Right lung (tissue), 5 donors: ENCODE measurements around the gene CDSN. TPM values are rescaled to one million over a fixed set of nuclear protein-coding genes. Genes with fewer than 3 reads are reported as not detected.

Experiments
- DNase-seq, 2 donors: peaks; one replicate each; pipeline ENCODE4 v3.0.0-alpha.2; 2013
- polyA plus RNA-seq, 5 donors: library from polyadenylated mRNA; unstranded; fragments of 120-200 nt; gene quantifications; one replicate each; pipeline versions ENCODE4 v1.2.1 to v1.2.3, GENCODE V29; 2013; ENCODE audit warnings: inconsistent platforms in 1 of 5, low replicate concordance in 1 of 5; ENCODE audit not compliant: insufficient read length in 5 of 5, insufficient read depth in 1 of 5

CDSN gene
- polyA plus RNA-seq, 5 donors = 0.09 TPM; not detected in 4

GRCh38 chr6:31118178-31118577, 2.1 kb downstream of the CDSN start:
- no peak for DNase-seq

GRCh38 chr6:31116661-31117385, 3.4 kb downstream of the CDSN start:
- DNase-seq = no peak

- no peak for DNase-seq
Observed at GRCh38 chr6:31115941-31116560, 4.2 kb downstream of the CDSN start.

DNA sequence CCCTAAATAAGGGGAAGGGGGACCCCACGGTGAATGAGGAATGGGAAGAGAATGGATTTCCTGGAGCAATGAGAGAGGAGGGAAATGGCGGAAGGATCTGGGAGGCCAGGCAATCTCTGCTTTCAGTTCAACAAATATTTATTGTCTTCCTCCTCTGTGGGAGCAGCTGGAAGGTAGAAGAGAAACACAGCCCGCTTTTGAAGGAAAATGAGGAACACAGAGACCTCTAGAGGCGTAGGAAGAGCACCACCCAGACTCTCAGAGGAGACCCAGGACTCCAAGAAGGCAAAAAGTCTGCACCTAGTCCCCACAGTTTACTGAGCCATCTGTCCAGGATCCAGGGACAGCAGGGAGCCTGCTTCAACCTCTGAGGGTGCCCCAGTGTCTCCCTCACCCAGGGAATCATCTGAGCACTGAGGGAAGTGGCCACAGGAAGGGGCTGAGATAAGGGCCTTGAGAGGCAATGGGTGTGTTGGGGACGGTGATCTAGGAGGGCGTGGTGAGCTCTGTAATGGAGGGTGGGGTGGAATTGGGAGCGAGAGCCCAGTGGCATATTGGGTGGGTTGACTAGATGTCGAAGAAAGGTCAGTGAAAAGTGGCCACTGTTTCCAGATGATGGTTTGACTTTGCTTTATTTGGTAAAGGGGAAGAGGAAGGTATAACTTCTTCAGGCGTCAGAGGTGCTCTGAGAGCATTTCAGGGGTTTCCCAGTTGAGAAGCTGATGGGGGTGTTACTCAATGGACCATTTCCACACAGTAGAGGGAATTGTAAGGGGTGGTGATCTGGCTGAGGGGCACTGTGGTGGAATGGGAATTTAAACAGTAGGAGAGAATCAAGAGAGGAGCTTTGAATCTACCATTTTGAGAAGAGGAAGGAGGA, 5.0 kb downstream of the CDSN start:
- no peak for DNase-seq

DNA sequence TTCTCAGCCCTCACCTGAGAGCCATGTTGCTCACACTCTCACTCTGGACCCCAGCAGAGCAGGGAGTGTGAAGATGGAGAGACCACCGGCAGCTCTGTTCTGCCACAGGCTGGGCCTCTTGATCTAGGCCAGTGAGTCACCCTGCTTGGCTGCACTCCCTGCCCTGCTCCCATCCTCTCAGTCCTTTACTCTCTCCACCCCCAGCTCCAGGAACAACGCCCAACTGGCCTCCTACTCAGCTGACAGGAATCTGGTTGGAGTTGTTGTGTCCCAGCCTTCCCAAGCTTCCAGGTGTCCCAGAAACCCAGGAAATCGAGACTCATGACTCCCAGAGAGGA, 5.7 kb downstream of the CDSN start, which contains the start of gene PSORS1C1:
PSORS1C1 (plus strand) TSS at position 260 of the 338 bp plus-strand sequence. CDS start 14,833 bp downstream, outside the sequence.
- no peak for DNase-seq

DNA sequence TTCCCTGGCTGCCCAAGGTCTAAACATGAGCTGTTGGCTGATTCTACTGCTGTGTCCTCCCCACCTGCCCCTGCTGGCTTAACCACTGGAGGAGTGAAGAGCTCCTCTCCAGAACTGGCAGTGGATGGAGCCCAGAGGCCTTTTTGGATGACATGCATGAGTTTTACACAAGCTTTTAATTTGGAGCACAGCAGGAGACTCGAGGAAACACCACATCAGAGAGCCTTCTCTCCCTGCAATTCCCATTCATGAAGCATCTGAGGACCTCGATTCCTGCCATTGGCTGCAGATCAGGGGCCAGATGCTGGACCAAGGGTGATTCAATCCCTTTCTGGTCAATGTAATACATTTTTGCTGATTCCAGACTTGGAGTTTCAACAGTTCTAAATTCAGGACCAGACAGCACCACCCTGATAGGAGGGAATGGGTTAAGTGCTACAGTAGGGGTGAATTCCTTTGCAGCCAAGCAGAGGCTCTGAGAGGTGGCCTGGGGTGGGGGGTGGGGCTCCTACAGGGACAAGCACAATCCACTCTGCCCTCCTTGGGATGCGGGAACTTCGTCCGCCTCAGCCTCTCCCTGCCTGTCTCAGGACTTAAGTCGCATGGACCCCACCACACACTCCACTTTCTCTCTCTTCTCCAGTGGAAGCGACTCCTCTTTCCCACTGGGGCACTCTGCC, 6.2 kb downstream of the CDSN start:
- no peak for DNase-seq

GRCh38 chr6:31112478-31112877, 7.8 kb downstream of the CDSN start, which contains the start of gene C6orf15:
TSS of gene C6orf15 (minus strand) at chr6:31112575. CDS start at chr6:31112555, 20 bp downstream.
- no peak for DNase-seq

- DNase-seq = no peak
Observed at GRCh38 chr6:31111712-31112111, 8.5 kb downstream of the CDSN start.

DNA sequence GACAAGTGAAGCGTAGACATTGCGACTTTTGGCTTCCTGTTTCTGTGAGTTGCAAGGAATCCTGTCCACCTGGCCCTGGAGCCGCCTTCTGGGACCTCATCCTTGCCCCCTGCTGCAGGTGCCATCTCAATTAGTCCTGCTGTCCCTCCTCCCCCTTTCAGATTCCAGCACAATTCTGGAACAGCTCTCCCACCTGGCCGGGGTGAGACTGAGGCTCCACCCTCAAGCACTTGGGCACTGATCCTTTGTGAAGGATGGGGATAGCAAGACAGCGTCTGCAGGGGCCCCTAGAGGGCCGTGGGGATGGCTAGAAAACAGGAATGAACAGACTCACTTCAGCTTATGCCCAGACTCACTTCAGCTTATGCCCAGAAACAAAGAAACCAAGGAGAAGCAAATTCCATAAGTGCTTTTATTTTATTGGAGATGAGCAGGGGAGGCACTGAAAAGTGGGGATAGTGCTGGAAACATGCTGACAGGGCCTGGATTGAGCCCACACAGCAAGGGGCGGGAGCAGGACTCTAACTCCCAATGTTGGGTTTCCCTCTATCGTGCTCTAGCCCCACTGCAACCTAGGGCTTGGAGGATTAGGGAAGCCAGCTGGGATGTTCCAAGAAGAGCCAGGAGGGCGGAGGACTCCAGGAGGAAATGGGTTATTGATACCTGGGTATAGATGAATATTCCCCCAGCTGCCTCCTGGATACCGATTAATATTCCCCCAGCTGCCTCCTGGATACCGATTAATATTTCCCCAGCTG, 9.2 kb downstream of the CDSN start:
- DNase-seq = no peak

DNA sequence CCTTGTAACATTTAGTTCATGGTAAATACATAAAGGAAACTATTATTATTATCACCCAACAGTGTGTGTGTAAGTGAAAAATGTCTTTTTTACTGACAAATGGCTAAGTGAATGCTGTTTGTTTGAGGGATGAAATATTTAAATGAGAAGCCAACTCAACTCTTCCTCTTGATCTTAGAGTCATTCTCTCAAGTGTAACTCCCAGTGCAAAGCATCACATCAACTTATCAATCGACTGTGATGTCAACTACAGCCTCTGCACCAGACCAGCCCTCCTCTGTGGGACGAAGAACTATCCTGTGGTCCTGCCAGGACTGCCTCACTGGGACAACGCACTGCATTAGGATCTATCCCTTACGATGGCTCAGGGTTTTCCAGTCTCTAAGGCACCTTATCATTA, 13.2 kb downstream of the CDSN start:
- DNase-seq = no peak

GRCh38 chr6:31103136-31103535, 17.1 kb downstream of the CDSN start:
- no peak for DNase-seq

DNA sequence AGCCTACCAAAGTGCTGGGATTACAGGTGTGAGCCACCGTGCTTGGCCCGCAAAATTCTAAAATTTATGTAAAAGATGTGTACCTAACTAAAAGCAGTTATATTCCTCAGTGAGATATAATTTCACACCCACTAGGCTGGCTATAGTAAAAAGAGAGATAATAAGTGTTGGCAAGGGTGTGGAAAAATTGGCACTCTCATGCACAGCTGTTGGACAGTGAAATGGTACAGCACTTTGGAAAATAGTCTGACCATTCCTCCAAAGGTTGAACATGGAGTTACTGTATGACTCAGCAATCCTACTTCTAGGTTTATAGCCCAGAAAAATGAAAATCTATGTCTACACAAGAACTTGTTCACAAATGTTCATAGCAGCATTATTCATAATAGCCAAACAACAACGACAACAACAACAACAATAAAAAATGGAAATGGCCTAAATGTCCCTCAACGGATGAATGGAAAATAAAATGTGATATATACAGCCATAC, 21.8 kb downstream of the CDSN start:
- DNase-seq = no peak

DNA sequence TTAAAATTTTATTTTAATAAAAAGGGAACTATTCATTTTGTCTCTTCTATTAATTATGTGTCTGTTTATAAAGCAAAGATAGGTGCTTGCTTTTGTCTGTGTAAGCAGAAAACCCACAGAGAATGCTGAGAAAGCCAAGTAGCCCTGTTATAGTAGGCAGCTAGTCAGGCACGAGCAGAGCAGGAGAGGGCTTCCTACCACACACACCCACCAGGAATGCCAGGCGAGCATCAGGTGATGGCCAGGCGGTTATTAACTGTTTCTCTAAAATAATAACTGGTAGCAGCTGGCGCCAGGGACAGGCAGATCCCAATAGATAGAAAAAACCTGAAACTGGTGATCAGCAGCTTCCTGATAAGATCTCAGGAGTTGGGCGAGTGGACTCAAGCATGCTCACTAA, 23.6 kb downstream of the CDSN start:
- no peak for DNase-seq

GRCh38 chr6:31096215-31096614, 24.0 kb downstream of the CDSN start:
- no peak for DNase-seq

- DNase-seq = no peak
Observed at GRCh38 chr6:31094389-31094881, 25.8 kb downstream of the CDSN start.

DNA sequence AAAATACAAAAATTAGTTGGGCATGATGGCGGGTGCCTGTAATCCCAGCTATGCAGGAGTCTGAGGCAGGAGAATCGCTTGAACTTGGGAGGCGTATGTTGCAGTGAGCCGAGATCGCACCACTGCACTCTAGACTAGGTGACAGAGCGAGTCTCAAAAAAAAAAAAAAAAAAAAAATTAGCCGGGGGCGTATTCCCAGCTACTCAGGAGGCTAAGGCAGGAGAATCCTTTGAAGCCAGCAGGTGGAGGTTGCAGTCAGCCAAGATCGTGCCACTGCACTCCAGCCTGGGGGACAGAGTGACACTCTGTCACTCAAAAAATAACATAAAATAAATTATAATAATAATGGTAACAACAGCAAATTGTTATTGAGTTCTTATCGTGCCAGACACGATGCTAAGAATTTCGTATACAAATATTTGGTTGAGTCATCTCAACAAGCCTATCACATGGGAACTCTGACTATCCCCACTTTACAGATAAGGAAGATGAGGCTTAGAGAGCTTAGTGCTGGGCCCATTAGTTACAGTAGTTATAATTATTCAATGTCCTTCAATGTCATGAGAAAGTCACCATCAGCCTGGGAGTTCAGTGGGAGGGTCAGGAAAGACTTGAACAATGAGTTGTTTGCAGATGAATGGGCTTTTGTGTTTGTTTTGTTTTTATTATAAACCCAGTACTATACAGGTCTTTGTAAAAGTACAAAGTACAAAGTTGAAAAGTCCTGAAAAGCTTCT, 27.3 kb downstream of the CDSN start:
- no peak for DNase-seq

GRCh38 chr6:31092238-31092637, 28.0 kb downstream of the CDSN start:
- no peak for DNase-seq

- DNase-seq = no peak
Observed at GRCh38 chr6:31091680-31092079, 28.6 kb downstream of the CDSN start.

GRCh38 chr6:31090973-31091364, 29.3 kb downstream of the CDSN start:
- DNase-seq = no peak
